22Rv1 (cell line): Measurements from ENCODE around the gene ZNF407.

Experiments
- H3K27ac ChIP-seq: fragments of 450-650 bp; 2 replicates; pipeline ENCODE4 v1.5.1; 2017
- CTCF ChIP-seq: fragments of 450-650 bp; IDR thresholded peaks from 2 replicates; pipeline ENCODE4 v1.5.1; 2017; ENCODE audit warnings: mild to moderate bottlenecking
- ZFX ChIP-seq: fragments of 450-650 bp; IDR thresholded peaks from 2 replicates; pipeline ENCODE4 v1.6.1; 2017; ENCODE audit warnings: antibody characterized with exemption, borderline replicate concordance

ZNF407 gene

GRCh38 chr18:74905247-74905646 is 307.6 kb downstream of the ZNF407 start:
- no peak overlapping the region for H3K27ac ChIP-seq
- TF ChIP-seq CTCF (no peak), ZFX (no peak)

DNA sequence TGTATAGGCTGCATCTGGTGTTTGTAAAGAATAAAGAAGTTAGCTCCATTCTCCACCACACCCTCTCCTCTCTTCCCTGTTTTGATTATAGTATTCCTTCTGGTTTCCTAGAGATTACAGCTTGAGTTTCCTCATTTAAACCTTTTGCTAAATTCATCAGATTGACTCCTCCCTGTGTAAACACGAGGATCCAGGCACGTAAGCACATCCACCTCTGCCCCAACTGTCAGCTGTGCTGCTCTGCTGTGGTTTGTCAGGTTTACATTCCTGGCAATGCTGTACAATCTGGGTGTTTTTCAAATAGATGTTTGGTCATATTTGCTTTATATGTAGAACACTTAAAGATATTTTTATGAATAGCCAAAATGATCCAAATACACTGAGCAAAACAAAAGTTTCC is 308.5 kb downstream of the ZNF407 start:
- no peak overlapping the region for H3K27ac ChIP-seq
- TF ChIP-seq CTCF (no peak), ZFX (no peak)

- no peak overlapping the region for H3K27ac ChIP-seq
- TF ChIP-seq ZFX (no peak), CTCF (no peak)
Observed at GRCh38 chr18:74914052-74914591, 316.5 kb downstream of the ZNF407 start.

GRCh38 chr18:74914648-74915047 is 317.0 kb downstream of the ZNF407 start:
- no peak for TF ChIP-seq ZFX
- TF ChIP-seq CTCF: no peak
- H3K27ac ChIP-seq: no peak overlapping the region

GRCh38 chr18:74916773-74917393 is 319.2 kb downstream of the ZNF407 start:
- no peak overlapping the region for H3K27ac ChIP-seq

GRCh38 chr18:74918276-74918790 is 320.7 kb downstream of the ZNF407 start:
- no peak overlapping the region for H3K27ac ChIP-seq
- TF ChIP-seq ZFX: no peak
- no peak for TF ChIP-seq CTCF

More at GRCh38 chr18:74916773-74917393, 319.2 kb downstream of the ZNF407 start:
- no peak for TF ChIP-seq ZFX

DNA sequence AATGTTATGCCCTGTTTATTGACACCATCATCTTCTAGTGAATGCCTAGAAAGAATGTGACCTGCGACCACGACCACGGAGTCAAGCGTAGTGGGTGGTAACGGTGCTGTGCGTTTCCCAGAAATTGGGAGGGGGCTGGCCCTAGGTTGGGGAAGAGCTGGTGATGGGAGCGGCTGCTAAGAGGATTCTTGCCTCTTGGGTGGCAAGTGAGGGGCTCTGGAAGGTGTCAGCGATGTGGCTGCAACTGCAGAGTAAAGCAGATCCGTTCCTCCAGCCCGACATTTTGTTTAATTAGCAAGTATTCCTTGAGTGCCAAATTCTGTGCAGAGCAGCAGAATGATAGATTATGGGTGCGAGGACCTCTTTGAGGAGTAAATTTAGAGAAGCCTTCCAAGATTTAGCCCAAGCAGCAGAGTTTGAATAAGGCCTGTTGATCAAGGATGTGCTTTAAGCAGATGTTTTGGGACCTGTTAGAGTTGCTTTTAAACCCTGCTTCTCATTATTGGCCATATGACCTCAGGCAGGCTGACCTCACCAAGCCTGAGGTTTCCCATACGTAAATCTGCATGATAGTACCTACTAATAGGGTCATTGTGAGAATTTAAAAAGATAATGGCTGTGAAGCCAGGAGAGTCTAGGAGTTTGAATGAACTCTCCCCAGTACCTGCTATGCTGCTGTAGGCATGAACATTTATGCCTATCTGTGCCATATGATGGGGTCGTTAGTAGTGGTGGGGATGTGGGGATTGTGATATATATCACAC is 323.6 kb downstream of the ZNF407 start:
- no peak overlapping the region for H3K27ac ChIP-seq
- TF ChIP-seq CTCF (no peak), ZFX (no peak)
